HG02678 (cell line): Measurements from ENCODE around the gene RUFY3.

Experiments
- ATAC-seq: cut with Tn5 transposase; IDR thresholded peaks from one replicate; pipeline ENCODE4 v1.9.1; 2021; ENCODE audit warnings: mild to moderate bottlenecking, moderate library complexity; ENCODE audit not compliant: unreplicated experiment

Gene RUFY3

GRCh38 chr4:70734971-70735370 lies 13.2 kb downstream of the RUFY3 start:
- no peak for ATAC-seq

GRCh38 chr4:70735915-70736314 lies 14.2 kb downstream of the RUFY3 start:
- ATAC-seq, result peak; percentile 32

GRCh38 chr4:70737006-70737405 lies 15.2 kb downstream of the RUFY3 start:
- ATAC-seq, result no peak

GRCh38 chr4:70737409-70737808 lies 15.6 kb downstream of the RUFY3 start:
- ATAC-seq, result no peak

- ATAC-seq, result no peak
Measured at GRCh38 chr4:70739496-70740337, 18.0 kb downstream of the RUFY3 start.

- no peak for ATAC-seq
Measured at GRCh38 chr4:70741867-70742658, 20.3 kb downstream of the RUFY3 start.

GRCh38 chr4:70743731-70744130 lies 22.0 kb downstream of the RUFY3 start:
- no peak for ATAC-seq

GRCh38 chr4:70746179-70746839 lies 24.5 kb downstream of the RUFY3 start:
- no peak for ATAC-seq

- no peak for ATAC-seq
Measured at GRCh38 chr4:70747874-70748273, 26.1 kb downstream of the RUFY3 start.

GRCh38 chr4:70749313-70749712 lies 27.5 kb downstream of the RUFY3 start:
- peak; percentile 79 for ATAC-seq

GRCh38 chr4:70752236-70752635 lies 30.5 kb downstream of the RUFY3 start:
- no peak for ATAC-seq

- no peak for ATAC-seq
Measured at GRCh38 chr4:70753630-70754029, 31.9 kb downstream of the RUFY3 start.

- ATAC-seq, result no peak
Measured at GRCh38 chr4:70754470-70754869, 32.7 kb downstream of the RUFY3 start.

GRCh38 chr4:70754990-70755688 lies 33.4 kb downstream of the RUFY3 start:
- ATAC-seq, result no peak

GRCh38 chr4:70759126-70759525 lies 37.4 kb downstream of the RUFY3 start:
- ATAC-seq, result no peak

- ATAC-seq, result no peak
Measured at GRCh38 chr4:70759627-70760026, 37.9 kb downstream of the RUFY3 start.

GRCh38 chr4:70760662-70761061 lies 38.9 kb downstream of the RUFY3 start:
- no peak for ATAC-seq

- no peak for ATAC-seq
Measured at GRCh38 chr4:70761276-70761816, 39.6 kb downstream of the RUFY3 start.

- ATAC-seq, result no peak
Measured at GRCh38 chr4:70765368-70765767, 43.6 kb downstream of the RUFY3 start.

GRCh38 chr4:70768301-70768948 lies 46.7 kb downstream of the RUFY3 start:
- no peak for ATAC-seq
